ENCODE results near the gene FBXO17. TPM values are rescaled to one million over a fixed set of nuclear protein-coding genes. Genes with fewer than 3 reads are reported as not detected.

The FBXO17 gene
- polyA plus RNA-seq, 3 donors = 66.1 to 106 (median 106) TPM

DNA sequence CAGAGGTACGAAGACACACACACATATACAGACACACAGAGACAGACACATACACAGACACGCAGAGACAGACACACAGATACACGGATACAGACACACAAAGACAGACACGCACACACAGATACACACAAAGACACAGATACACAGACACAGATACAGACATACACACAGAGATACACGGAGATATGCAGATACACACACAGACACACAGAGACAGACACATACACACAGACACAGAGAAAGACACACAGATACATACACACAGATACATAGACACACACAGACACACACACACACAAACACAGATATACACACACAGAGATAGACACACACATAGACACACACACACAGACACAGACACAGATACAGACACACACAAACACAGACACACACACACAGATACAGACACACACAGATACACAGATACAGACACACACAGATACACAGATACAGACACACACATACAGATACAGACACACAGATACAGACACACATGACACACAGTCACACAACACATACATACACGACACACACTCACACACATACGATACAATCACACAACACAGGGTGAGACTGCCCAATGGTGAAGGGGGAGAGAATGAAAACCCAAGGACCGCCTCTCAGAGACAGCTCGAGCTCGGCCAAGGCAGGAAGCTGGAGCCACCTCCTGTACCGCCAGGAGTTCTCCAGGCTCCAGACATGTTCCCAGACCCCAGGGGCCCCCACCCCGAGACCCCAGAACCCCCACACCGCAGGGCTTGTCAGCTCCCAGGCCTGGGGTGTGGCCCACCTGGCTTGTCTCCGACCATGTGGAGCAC is 54.7 kb downstream of the FBXO17 start:
- no peak for DNase-seq

- no peak for DNase-seq
Measured at GRCh38 chr19:38919837-38920601, 55.5 kb downstream of the FBXO17 start.

DNA sequence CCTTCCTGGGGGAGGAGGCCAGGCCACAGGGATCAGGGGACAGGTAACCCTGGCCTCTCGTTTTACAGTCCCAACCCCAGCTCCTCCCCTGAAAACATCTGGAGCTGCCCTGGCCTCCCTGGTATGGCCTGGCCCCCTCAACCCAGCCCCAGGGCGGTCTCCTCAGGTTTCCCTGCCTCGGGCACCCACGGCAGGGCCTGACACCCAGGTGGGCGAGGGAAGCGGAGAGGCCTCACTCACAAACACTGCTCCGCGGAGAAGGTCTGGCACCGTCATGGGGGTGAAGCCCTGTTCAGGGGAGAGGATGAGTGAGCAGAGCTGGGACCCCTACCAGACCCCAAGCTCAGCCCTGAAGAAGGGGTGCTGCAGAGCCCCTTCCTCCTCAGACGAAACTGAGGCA is 57.0 kb downstream of the FBXO17 start:
- DNase-seq = no peak

GRCh38 chr19:38917921-38918491 is 57.5 kb downstream of the FBXO17 start:
- no peak for DNase-seq

DNA sequence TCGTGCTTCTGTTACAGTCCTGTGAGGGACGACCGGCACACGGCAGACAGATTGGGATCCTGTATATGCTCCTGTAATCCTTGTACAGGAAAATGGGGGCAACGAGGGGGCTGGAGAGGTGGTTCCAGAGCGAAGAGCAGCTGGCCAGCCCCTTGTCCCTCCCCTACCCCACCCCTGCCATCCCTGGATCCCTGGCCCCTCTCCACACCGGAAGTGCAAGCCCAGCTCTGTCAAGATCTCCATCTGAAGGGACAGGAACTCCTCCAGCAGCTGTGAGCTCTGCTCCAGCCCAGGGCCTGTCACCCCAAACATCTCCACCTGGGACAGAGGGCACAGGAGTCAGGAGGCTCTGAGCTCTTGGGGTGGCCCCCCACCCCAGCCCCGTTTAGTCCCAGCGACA is 58.0 kb downstream of the FBXO17 start:
- no peak for DNase-seq

GRCh38 chr19:38915329-38916321 is 59.9 kb downstream of the FBXO17 start:
- no peak for DNase-seq

- DNase-seq = no peak
Measured at GRCh38 chr19:38913958-38914357, 61.6 kb downstream of the FBXO17 start.

GRCh38 chr19:38912600-38913514 is 62.7 kb downstream of the FBXO17 start:
- DNase-seq = no peak

- DNase-seq = no peak
Measured at GRCh38 chr19:38911388-38912001, 64.0 kb downstream of the FBXO17 start.

- no peak for DNase-seq
Measured at GRCh38 chr19:38910488-38910887, 65.1 kb downstream of the FBXO17 start.

DNA sequence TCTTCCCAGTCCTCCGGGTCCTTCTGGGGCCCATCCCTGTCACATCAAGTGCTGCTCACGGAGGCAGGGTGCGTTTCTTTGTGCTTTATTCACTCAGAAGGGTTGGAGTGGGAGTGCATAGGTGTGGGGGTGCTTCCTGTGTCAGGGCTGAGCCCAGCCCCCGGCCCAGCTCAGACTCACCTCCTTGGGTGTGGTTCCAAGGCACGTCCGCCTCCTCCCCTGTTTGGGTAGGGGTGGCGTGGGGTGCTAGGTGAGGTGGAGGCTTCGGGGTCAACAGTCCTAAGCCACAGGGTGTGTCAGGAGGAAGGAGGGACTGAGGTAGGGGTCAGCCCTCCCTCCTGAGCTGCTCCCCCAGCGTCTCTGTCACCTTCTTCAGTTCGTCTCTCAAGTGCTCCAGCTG is 66.6 kb downstream of the FBXO17 start:
- no peak for DNase-seq

DNA sequence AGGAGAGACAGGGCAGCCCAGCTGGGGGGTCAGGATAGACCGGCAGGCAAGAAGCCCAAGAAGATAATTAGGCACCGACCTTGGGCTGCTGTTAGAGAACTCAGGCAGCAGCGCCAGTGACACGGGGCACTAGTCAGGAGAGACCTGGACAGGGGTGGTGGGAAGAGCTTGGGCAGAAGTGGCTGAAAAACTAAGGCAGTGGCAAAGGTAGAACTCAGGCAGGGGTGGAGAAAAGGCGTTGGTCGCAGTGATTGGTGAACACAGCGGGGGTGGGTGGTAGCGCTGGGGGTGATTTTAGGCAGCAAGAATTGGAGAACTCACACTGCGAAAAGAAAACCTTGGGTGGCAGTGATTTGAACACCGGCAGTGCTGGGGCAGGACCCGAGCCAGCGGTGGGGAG is 67.9 kb downstream of the FBXO17 start:
- DNase-seq = no peak

GRCh38 chr19:38907227-38907626 is 68.3 kb downstream of the FBXO17 start:
- DNase-seq = no peak

- no peak for DNase-seq
Measured at GRCh38 chr19:38905620-38906019, 69.9 kb downstream of the FBXO17 start.

- no peak for DNase-seq
Measured at GRCh38 chr19:38904581-38905539, 70.7 kb downstream of the FBXO17 start.

- no peak for DNase-seq
Measured at GRCh38 chr19:38901683-38902082, 73.9 kb downstream of the FBXO17 start.

DNA sequence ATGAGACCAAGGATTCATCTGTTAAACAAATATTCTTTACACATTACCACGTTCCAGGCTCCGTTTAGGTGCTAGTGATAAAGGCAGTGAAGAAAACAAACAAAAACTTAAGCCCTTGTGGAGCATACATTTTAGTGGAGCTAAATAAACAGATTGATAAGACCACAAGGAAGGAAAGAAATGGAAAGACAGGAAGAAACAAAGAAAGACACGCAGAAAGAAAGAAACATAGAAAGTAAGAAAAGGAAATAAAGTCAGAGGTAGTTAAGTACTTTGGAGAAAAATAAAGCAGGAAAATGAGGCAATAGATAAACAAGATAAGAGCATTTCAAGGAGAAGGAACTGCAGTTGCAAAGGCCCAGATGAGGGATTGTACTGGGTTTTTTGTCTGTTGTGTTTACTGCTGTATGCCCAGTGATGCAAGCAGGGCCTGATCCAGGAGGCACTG is 74.8 kb downstream of the FBXO17 start:
- DNase-seq = no peak

GRCh38 chr19:38900202-38900629 is 75.3 kb downstream of the FBXO17 start:
- DNase-seq = no peak
